NCI-H2171 (cell line): ENCODE measurements around the gene CTNNA2.

Experiments used
- DNase-seq: peaks from one replicate; lab custom pipeline; 2025; lab: John Stamatoyannopoulos, UW

Gene CTNNA2

DNA sequence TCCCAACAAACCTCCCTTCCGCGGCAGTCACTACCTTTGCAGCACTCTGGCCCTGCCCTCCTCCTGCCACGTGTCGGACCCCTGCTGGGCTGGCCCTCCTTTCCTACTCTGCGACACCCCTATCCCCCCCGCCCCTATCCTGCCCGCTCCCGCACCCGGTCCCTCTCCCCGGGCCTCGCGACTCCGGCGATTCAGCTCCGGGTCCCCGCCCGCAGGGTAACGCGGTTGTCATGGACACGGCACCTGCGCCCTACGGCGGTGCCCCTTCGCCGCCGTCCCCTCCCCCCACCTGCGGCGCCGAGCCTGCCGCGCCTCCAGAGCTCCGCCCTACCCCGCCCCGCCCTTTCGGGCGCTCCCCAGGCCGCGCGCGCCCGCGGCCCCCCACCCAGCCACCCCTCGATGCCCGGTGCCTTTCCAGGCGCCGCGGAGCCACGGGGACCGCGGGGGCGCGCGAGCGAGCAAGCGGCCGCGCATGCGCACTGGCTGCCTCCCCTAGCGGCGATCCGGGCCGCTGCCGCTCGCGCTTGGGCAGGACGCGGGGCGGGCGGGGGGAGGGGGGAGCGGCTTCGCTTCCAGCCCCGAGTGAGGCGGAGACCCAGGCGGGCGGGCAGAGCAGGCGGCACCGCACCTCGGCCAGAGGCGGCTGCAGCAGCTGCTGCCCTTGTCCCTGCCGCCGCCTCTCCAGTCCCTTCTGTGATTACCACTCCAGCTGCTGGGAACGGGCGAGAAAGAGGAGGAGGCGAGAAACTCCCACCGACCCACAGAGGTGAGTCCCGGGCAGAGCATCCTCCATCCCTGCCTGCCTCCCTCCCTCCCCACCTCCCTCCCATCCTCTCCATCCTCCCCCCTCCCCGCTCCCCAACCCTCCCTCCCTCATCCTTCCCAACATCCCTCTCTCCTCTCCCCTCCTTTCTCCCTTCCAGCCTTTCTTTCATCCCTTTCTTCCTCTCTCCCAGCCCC lies at the start of gene CTNNA2:
CTNNA2 (plus strand) TSS at position 610 of the 960 bp plus-strand sequence.
- DNase-seq = peak; percentile 89

GRCh38 chr2:79487399-79487798 lies 25.5 kb upstream of the CTNNA2 start:
- no peak for DNase-seq

GRCh38 chr2:79511320-79511951 lies 1.4 kb upstream of the CTNNA2 start:
- no peak for DNase-seq

DNA sequence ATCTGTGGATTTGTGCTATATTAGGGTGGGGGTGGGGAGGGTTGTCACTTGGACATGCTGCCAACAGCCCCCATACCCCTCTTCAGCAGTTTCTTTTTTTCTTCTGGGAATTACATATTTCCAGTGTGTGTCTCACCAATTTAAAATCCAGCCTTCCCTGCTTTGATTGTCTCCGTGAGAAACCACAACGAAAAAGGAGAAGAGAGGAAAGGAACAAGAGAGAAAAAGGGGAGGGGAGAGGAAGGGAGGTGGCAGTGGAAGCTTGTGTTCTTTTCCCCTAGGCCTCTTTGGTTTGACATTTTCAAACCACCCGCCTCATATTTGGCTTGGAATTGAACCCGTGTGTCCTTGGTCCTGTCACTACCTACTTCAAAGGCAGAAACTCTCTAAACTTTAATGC lies 860 bp downstream of the CTNNA2 start:
- DNase-seq = no peak

DNA sequence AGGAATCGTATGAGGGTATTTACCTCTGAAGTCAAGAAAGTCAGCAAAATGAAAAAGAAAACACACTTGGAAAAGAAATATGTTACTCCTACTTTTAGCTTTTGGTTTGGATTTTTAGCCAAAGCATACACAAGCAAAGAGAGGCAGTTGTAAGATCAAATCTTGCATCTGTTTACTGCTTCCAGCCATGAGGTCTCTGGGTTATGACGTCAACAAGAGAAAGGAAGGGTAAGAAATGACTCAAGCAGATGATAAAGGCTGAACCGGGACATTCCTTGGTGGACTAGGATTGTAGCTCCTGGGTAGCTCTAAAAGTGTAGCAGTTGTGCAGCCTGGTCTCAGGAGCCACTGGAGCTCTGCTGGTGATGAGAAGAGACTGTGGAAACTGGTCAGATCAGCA lies 16.8 kb downstream of the CTNNA2 start:
- DNase-seq = no peak

- no peak for DNase-seq
These were observed 17.6 kb downstream of the CTNNA2 start for GRCh38 chr2:79530443-79530842.

DNA sequence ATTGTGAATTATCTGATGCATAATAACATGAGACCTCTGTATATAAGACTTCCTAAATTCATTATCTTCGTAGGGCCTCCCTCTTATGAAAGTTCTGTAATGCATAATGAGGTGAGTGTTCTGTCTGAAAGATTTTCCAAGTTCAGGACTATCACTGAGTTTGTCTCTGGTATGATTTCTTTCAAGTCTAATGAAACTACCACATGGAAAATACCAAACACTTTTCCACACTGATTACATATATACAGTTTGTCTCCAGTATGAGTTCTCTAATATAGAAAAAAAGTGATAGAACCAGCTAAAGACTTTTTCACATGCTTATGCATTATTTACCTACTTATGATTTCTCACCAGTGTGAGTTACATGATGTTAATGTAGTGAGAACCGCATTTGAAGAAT lies 34.7 kb downstream of the CTNNA2 start:
- DNase-seq = no peak

GRCh38 chr2:79552653-79553052 lies 39.8 kb downstream of the CTNNA2 start:
- no peak for DNase-seq

DNA sequence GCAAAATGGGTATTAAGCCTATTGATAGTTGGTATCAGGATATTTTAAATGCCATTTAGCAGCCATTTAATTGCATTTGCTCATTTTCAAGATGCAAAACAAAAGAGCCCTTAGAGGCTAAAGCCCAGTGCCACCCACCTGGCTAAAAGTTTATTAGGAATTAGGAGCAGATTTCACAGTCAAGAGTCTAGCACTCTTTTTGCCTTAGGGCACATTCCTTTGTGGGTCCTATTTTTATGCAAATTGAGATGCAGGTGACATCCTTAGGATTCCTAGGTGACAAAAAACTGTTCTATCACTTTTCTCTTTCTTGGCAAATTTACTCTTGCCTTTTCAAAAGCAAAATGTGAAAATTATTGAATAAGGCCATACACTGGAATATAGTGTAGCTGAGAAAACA lies 42.0 kb downstream of the CTNNA2 start:
- DNase-seq = no peak

- DNase-seq = no peak
These were observed 51.2 kb downstream of the CTNNA2 start for GRCh38 chr2:79564065-79564464.

GRCh38 chr2:79569048-79569447 lies 56.2 kb downstream of the CTNNA2 start:
- DNase-seq = no peak

GRCh38 chr2:79573895-79574674 lies 61.2 kb downstream of the CTNNA2 start:
- DNase-seq = no peak

GRCh38 chr2:79576451-79576850 lies 63.6 kb downstream of the CTNNA2 start:
- no peak for DNase-seq

DNA sequence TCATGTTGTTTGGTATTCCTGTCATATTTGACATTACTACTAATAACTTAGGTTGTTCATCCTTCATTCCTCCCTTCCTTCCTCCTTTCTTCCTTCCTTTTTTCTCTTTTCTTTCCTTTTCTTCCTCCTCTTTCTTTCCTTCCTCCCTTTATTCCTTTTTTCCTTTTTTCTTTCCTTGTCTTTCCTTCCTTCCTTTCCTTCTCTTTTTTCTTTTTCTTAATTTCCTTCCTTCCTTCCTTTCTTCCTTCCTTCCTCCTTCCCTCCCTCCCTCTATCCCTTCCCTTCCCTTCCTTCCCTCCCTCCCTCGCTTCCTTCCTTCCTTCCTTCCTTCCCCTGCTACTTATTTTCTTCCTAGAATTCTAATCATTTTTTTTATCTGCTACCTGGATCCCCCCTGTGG lies 66.1 kb downstream of the CTNNA2 start:
- DNase-seq = no peak

- DNase-seq = no peak
These were observed 67.3 kb downstream of the CTNNA2 start for GRCh38 chr2:79580175-79580574.

GRCh38 chr2:79585701-79586433 lies 73.0 kb downstream of the CTNNA2 start:
- DNase-seq = no peak

DNA sequence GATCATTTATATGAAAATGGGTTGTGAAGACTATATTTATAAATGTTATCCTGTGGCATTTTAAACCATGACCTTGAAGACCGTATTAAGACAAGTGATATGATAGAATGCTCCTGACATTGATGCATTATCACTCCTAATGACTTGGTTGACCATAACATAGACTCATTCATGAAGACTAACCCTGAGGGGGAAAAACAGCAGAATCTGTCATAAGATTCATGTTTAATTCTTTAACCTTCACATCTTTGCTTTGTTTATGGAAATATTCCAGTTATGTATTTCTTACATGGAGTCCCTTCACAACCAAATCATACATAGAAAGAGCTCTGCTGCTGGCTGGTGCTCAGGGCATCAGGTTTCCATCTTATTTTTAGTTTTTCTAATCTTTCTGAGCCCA lies 78.4 kb downstream of the CTNNA2 start:
- DNase-seq = no peak

DNA sequence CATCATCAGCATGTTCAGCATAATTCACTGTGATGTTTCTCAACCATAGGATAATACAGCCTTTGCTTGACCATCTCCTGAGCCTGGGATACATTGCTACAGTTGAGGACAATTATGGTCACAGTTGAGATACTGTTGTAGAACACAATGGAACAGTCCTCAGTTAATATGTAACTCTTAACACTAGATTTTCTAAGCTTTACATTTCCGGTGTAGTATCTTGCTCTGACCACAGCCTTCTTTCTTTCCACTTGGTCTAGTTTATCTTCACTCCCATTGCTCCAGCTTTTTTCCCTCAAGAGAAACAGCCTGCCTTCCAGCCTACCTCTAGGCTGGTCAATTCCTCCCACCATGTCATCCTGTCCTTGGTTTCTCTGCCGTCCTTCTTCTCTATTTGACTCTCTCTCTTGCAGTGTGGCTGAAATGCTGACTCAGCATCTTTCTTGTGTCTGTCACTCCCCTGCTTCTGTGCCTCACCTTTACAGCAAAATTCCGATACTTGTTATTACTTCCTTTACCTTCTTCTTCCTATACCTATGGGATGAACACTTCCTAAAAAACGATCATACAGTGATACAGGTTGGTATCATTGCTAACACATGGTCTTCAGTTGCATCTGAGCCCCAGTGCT lies 80.5 kb downstream of the CTNNA2 start:
- no peak for DNase-seq

- no peak for DNase-seq
These were observed 83.6 kb downstream of the CTNNA2 start for GRCh38 chr2:79596403-79596802.

- DNase-seq = no peak
These were observed 91.9 kb downstream of the CTNNA2 start for GRCh38 chr2:79604748-79605147.

DNA sequence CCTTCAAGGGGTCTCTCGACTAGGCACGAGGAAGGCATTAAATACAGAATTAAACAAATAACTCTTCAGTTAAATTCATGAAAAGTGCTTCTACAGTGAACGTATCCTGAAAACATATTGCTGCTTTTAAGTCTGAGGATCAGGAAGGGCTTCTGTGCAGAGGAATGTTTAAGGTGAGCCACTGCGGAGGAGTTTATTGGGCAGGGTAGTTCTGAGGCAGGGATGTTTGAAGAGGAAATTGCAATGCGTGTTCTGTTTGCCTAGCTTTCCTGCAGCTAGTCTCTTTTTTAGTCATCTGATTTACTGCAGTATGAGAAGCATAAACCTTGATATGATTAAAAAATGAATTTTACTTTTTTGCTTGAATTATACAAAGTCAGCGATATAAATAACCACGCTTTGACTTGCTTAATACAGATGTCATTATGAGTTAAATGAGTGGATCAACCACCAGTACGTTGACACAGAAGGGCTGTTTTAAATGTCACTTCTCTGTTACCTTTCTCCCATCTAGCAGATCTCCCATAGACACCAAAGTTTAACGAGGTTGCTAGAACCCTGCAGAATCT lies 98.7 kb downstream of the CTNNA2 start:
- DNase-seq = no peak
